NT2/D1 (cell line): ENCODE data around the gene CLIP4.

Experiments
- SUZ12 ChIP-seq: IDR thresholded peaks from 2 replicates; pipeline ENCODE4 v1.6.1; 2011; ENCODE audit not compliant: insufficient read length, insufficient read depth; ENCODE audit errors: extremely low read depth
- YY1 ChIP-seq: IDR thresholded peaks from 2 replicates; pipeline ENCODE4 v1.6.1; 2011; ENCODE audit not compliant: insufficient read length, insufficient read depth
- ZNF274 ChIP-seq: IDR thresholded peaks from 2 replicates; pipeline ENCODE4 v1.6.1; 2011; ENCODE audit warnings: mild to moderate bottlenecking, low read depth, low read length

- no peak for TF ChIP-seq ZNF274
- TF ChIP-seq YY1 = no peak
- no peak for TF ChIP-seq SUZ12
Observed at GRCh38 chr2:29220506-29221270, 105.5 kb downstream of the CLIP4 start.
